Astrocyte (in vitro differentiated cells and primary cell): ENCODE data around the gene OTOG. TPM values are rescaled to one million over a fixed set of nuclear protein-coding genes. Genes with fewer than 3 reads are reported as not detected.

Experiments used
- DNase-seq: peaks from one replicate; pipeline ENCODE4 v3.0.0-alpha.2; 2010; ENCODE audit warnings: low read depth
- FAIRE-seq: peaks from 2 replicates; lab custom pipeline; 2011; peaks lifted over from hg19 to GRCh38; lab: Jason Lieb, UNC
- H2AFZ ChIP-seq: 2 replicates; pipeline ENCODE4 v1.6.0; 2012; ENCODE audit warnings: low read depth, low read length, inconsistent platforms
- H3K27ac ChIP-seq: 2 replicates; pipeline ENCODE4 v1.5.1; 2011; ENCODE audit warnings: low read depth, low read length, inconsistent platforms
- H3K27me3 ChIP-seq: 2 replicates; pipeline ENCODE4 v1.6.0; 2011; ENCODE audit warnings: low read length, inconsistent platforms; ENCODE audit not compliant: insufficient read depth
- H3K36me3 ChIP-seq: 2 replicates; pipeline ENCODE4 v1.5.1; 2011; ENCODE audit warnings: low read length, inconsistent platforms; ENCODE audit not compliant: insufficient read depth
- H3K4me1 ChIP-seq: 2 replicates; pipeline ENCODE4 v1.5.1; 2011; ENCODE audit warnings: low read length, inconsistent platforms; ENCODE audit not compliant: insufficient read depth
- H3K4me2 ChIP-seq: 2 replicates; pipeline ENCODE4 v1.6.0; 2012; ENCODE audit warnings: low read length, inconsistent platforms
- H3K4me3 ChIP-seq: 2 replicates; pipeline ENCODE4 v1.5.1; 2011; ENCODE audit warnings: low read depth, mild to moderate bottlenecking, low read length, inconsistent platforms; ENCODE audit not compliant: insufficient read depth
- H3K79me2 ChIP-seq: 2 replicates; pipeline ENCODE4 v1.6.0; 2012; ENCODE audit warnings: mild to moderate bottlenecking, low read length, inconsistent platforms; ENCODE audit not compliant: insufficient read depth
- H3K9ac ChIP-seq: 2 replicates; pipeline ENCODE4 v1.6.0; 2012; ENCODE audit warnings: mild to moderate bottlenecking, low read length, inconsistent platforms
- H3K9me3 ChIP-seq: 2 replicates; pipeline ENCODE4 v1.5.1; 2012; ENCODE audit warnings: low read depth, mild to moderate bottlenecking, low read length, inconsistent platforms; ENCODE audit not compliant: insufficient read depth
- H4K20me1 ChIP-seq: 2 replicates; pipeline ENCODE4 v1.6.0; 2012; ENCODE audit warnings: low read length, inconsistent platforms; ENCODE audit not compliant: insufficient read depth
- H3K27ac Mint-ChIP-seq: one replicate; pipeline ENCODE4 v1.8.0; 2021; ENCODE audit warnings: mild to moderate bottlenecking, mixed read lengths; ENCODE audit not compliant: unreplicated experiment
- H3K27me3 Mint-ChIP-seq: one replicate; pipeline ENCODE4 v1.8.0; 2021; ENCODE audit warnings: low read depth, mixed read lengths; ENCODE audit not compliant: unreplicated experiment
- H3K36me3 Mint-ChIP-seq: one replicate; pipeline ENCODE4 v1.8.0; 2021; ENCODE audit warnings: low read depth, mixed read lengths; ENCODE audit not compliant: unreplicated experiment
- H3K4me1 Mint-ChIP-seq: one replicate; pipeline ENCODE4 v1.8.0; 2021; ENCODE audit warnings: low read depth, mixed read lengths; ENCODE audit not compliant: unreplicated experiment
- H3K4me3 Mint-ChIP-seq: one replicate; pipeline ENCODE4 v1.8.0; 2021; ENCODE audit warnings: mild to moderate bottlenecking, moderate library complexity, mixed read lengths; ENCODE audit not compliant: unreplicated experiment
- H3K9me3 Mint-ChIP-seq: one replicate; pipeline ENCODE4 v1.8.0; 2021; ENCODE audit warnings: mild to moderate bottlenecking, mixed read lengths; ENCODE audit not compliant: unreplicated experiment
- CTCF ChIP-seq: IDR thresholded peaks from 2 replicates; pipeline ENCODE4 v1.5.1; 2011; ENCODE audit warnings: low read depth, mild to moderate bottlenecking, inconsistent platforms, low read length, moderate library complexity; ENCODE audit not compliant: insufficient read depth
- EZH2 ChIP-seq: IDR thresholded peaks from 2 replicates; pipeline ENCODE4 v1.6.1; 2012; ENCODE audit warnings: mild to moderate bottlenecking, low read length, inconsistent platforms; ENCODE audit not compliant: insufficient read depth
- total RNA-seq: library from RNA; stranded (reverse); gene quantifications from 2 replicates; pipeline ENCODE4 v1.2.1, GENCODE V29; 2021

OTOG gene
- total RNA-seq, 1 donor from 2014 or later, result not detected

- H3K4me3 ChIP-seq, result no peak overlapping the region
- H3K4me1 Mint-ChIP-seq, result no peaks in the 10 kb centered on the region
- no peak overlapping the region for H3K9ac ChIP-seq
- no peak overlapping the region for H3K4me3 Mint-ChIP-seq
- no peak for FAIRE-seq
- H3K27ac ChIP-seq, result no peak overlapping the region
- no peaks in the 10 kb centered on the region for H3K36me3 Mint-ChIP-seq
- no peaks in the 10 kb centered on the region for H3K27me3 ChIP-seq
- H4K20me1 ChIP-seq, result no peaks in the 10 kb centered on the region
- peaks cover 52% of the 10 kb centered on the region for H3K27me3 Mint-ChIP-seq
- no peaks in the 10 kb centered on the region for H3K4me1 ChIP-seq
- no peak for DNase-seq
- H2AFZ ChIP-seq, result no peak overlapping the region
- no peak overlapping the region for H3K27ac Mint-ChIP-seq
- H3K36me3 ChIP-seq, result no peaks in the 10 kb centered on the region
- H3K4me2 ChIP-seq, result no peak overlapping the region
- H3K9me3 Mint-ChIP-seq, result no peaks in the 10 kb centered on the region
- no peaks in the 10 kb centered on the region for H3K9me3 ChIP-seq
- TF ChIP-seq CTCF (no peak), EZH2 (no peak)
- no peaks in the 10 kb centered on the region for H3K79me2 ChIP-seq
These were observed 27.4 kb downstream of the OTOG start for GRCh38 chr11:17574141-17575091.

GRCh38 chr11:17575431-17576425 lies 28.7 kb downstream of the OTOG start:
- no peak overlapping the region for H3K4me2 ChIP-seq
- H4K20me1 ChIP-seq, result no peaks in the 10 kb centered on the region
- H3K27ac ChIP-seq, result no peak overlapping the region
- Mint-ChIP-seq H3K27ac (no peak overlapping the region), H3K4me1 (no peaks in the 10 kb centered on the region), H3K4me3 (no peak overlapping the region), H3K27me3 (peaks cover 63% of the 10 kb centered on the region), H3K9me3 (no peaks in the 10 kb centered on the region), H3K36me3 (no peaks in the 10 kb centered on the region)
- H3K9ac ChIP-seq, result no peak overlapping the region
- FAIRE-seq (no peak), DNase-seq (no peak)
- no peaks in the 10 kb centered on the region for H3K36me3 ChIP-seq
- no peaks in the 10 kb centered on the region for H3K27me3 ChIP-seq
- no peaks in the 10 kb centered on the region for H3K4me1 ChIP-seq
- no peak overlapping the region for H3K4me3 ChIP-seq
- no peaks in the 10 kb centered on the region for H3K9me3 ChIP-seq
- TF ChIP-seq CTCF (no peak), EZH2 (no peak)
- H3K79me2 ChIP-seq, result no peaks in the 10 kb centered on the region
- no peak overlapping the region for H2AFZ ChIP-seq
